GM12878 (cell line): ENCODE data around the gene DYSF. TPM values are rescaled to one million over a fixed set of nuclear protein-coding genes. Genes with fewer than 3 reads are reported as not detected.

ENCODE experiments used
- ATAC-seq: fragments of 200-7000 bp; cut with Tn5 transposase; 3 replicates; pipeline ENCODE4 v1.9.1; 2020; ENCODE audit warnings: mild to moderate bottlenecking, moderate library complexity
- BruUV-seq: library from RNA; stranded (reverse); fragments of 400-500 nt; replicated peaks from 2 replicates; lab custom pipeline; 2021; lab: Mats Ljungman, UMichigan
- CTCF ChIA-PET: fragments of 300-600 bp; sonication (Branson Sonifier 250); formaldehyde crosslinking; extraction: SDS; loops from one replicate; lab custom pipeline; 2021; ENCODE audit warnings: inconsistent platforms; lab: Yijun Ruan, JAX
- POLR2A ChIA-PET: fragments of 350-600 bp; formaldehyde crosslinking; extraction: SDS; loops from one replicate; lab custom pipeline; 2021; ENCODE audit warnings: inconsistent platforms; lab: Charles Lee
- RAD21 ChIA-PET: fragments of 300-600 bp; sonication (Branson Sonifier 250); formaldehyde crosslinking; loops from one replicate; lab custom pipeline; 2023; ENCODE audit warnings: antibody characterized with exemption; ENCODE audit not compliant: unreplicated experiment; lab: Charles Lee
- SMC1A ChIA-PET: fragments of 300-600 bp; sonication (Branson Sonifier 250); formaldehyde crosslinking; loops from one replicate; lab custom pipeline; 2023; ENCODE audit not compliant: unreplicated experiment, uncharacterized antibody; lab: Charles Lee
- DNase-seq: peaks from one replicate; pipeline ENCODE4 v3.0.0-alpha.2; 2011; ENCODE audit warnings: low read depth, low spot score
- FAIRE-seq: peaks from 3 replicates; lab custom pipeline; 2011; peaks lifted over from hg19 to GRCh38; lab: Jason Lieb, UNC
- H2AFZ ChIP-seq: 2 replicates; pipeline ENCODE4 v1.6.0; 2011; ENCODE audit warnings: low read depth, low read length, control low read depth; ENCODE audit not compliant: control insufficient read depth
- H3K27ac ChIP-seq: 2 replicates; pipeline ENCODE4 v1.5.1; 2011; ENCODE audit warnings: control low read depth; ENCODE audit not compliant: control insufficient read depth, insufficient read depth
- H3K27me3 ChIP-seq, 2 experiments: replicated peaks in 1 of 2; 2 replicates each; pipeline versions ENCODE4 v1.6.0 to v1.6.1; 2011; ENCODE audit warnings: low read length in 1 of 2; ENCODE audit not compliant: control insufficient read depth in 2 of 2, insufficient read depth in 2 of 2
- H3K36me3 ChIP-seq, 2 experiments: 2 replicates each; pipeline ENCODE4 v1.5.1; 2011; ENCODE audit warnings: low read length in 1 of 2; ENCODE audit not compliant: control insufficient read depth in 2 of 2, insufficient read depth in 2 of 2
- H3K4me1 ChIP-seq: 2 replicates; pipeline ENCODE4 v1.6.1; 2011; ENCODE audit warnings: mild to moderate bottlenecking, low read length, moderate library complexity, mixed read lengths; ENCODE audit not compliant: control insufficient read depth, insufficient read depth
- H3K4me2 ChIP-seq: 2 replicates; pipeline ENCODE4 v1.6.0; 2011; ENCODE audit warnings: control low read depth; ENCODE audit not compliant: control insufficient read depth, insufficient read depth
- H3K4me3 ChIP-seq: fragments of 200-600 bp; sonication (generic); 2 replicates; pipeline ENCODE4 v1.5.1; 2016
- H3K79me2 ChIP-seq: 2 replicates; pipeline ENCODE4 v1.6.0; 2011; ENCODE audit warnings: low read length; ENCODE audit not compliant: control insufficient read depth, insufficient read depth
- H3K9ac ChIP-seq: 2 replicates; pipeline ENCODE4 v1.8.0; 2011; ENCODE audit warnings: low read length, control low read depth, mixed read lengths; ENCODE audit not compliant: control insufficient read depth, insufficient read depth
- H3K9me3 ChIP-seq: replicated peaks from 3 replicates; pipeline ENCODE4 v1.5.1; 2011; ENCODE audit warnings: mild to moderate bottlenecking, low read length; ENCODE audit not compliant: control insufficient read depth, insufficient read depth
- H4K20me1 ChIP-seq: 2 replicates; pipeline ENCODE4 v1.6.0; 2011; ENCODE audit not compliant: control insufficient read depth, insufficient read depth
- ATF3 ChIP-seq: IDR thresholded peaks from 2 replicates; pipeline ENCODE4 v1.6.1; 2011; ENCODE audit warnings: low read depth, mild to moderate bottlenecking, low read length, moderate library complexity, borderline replicate concordance; ENCODE audit errors: extremely low read depth
- BCL3 ChIP-seq: IDR thresholded peaks from 2 replicates; pipeline ENCODE4 v1.6.1; 2011; ENCODE audit warnings: borderline replicate concordance, low read depth, mild to moderate bottlenecking, moderate library complexity, low read length; ENCODE audit not compliant: insufficient read depth, poor library complexity, severe bottlenecking
- CREM ChIP-seq: IDR thresholded peaks from 2 replicates; pipeline ENCODE4 v1.6.1; 2014; ENCODE audit warnings: antibody characterized with exemption, low read depth
- FOXM1 ChIP-seq: IDR thresholded peaks from 2 replicates; pipeline ENCODE4 v1.6.1; 2012; ENCODE audit warnings: low read depth, mild to moderate bottlenecking, inconsistent platforms, low read length, moderate library complexity
- IRF5 ChIP-seq: fragments of 450-650 bp; IDR thresholded peaks from 2 replicates; pipeline ENCODE4 v1.6.1; 2017; ENCODE audit warnings: borderline replicate concordance
- KDM1A ChIP-seq: fragments of 200-600 bp; sonication (generic); IDR thresholded peaks from 2 replicates; pipeline ENCODE4 v1.6.1; 2016; ENCODE audit warnings: borderline replicate concordance
- NRF1 ChIP-seq: conservative IDR thresholded peaks from 2 replicates; pipeline ENCODE4 v1.6.1; 2011; ENCODE audit warnings: mild to moderate bottlenecking, low read depth, low read length, improper control_type of control experiment
- RUNX3 ChIP-seq: IDR thresholded peaks from 2 replicates; pipeline ENCODE4 v1.6.1; 2012; ENCODE audit warnings: low read length, inconsistent platforms
- SKIL ChIP-seq: fragments of 450-650 bp; IDR thresholded peaks from 2 replicates; pipeline ENCODE4 v1.6.1; 2017; ENCODE audit warnings: mild to moderate bottlenecking, low read depth, inconsistent platforms; ENCODE audit not compliant: poor library complexity, severe bottlenecking
- SMARCA5 ChIP-seq: fragments of 450-650 bp; IDR thresholded peaks from 2 replicates; pipeline ENCODE4 v1.6.1; 2017; ENCODE audit warnings: mild to moderate bottlenecking
- SMC3 ChIP-seq: IDR thresholded peaks from 2 replicates; pipeline ENCODE4 v1.6.1; 2011; ENCODE audit warnings: low read length, improper control_type of control experiment, borderline replicate concordance
- SPI1 ChIP-seq: IDR thresholded peaks from 2 replicates; pipeline ENCODE4 v1.6.1; 2011; ENCODE audit warnings: low read depth, mild to moderate bottlenecking, low read length, moderate library complexity, borderline replicate concordance; ENCODE audit not compliant: insufficient read depth
- SREBF2 ChIP-seq: IDR thresholded peaks from 2 replicates; pipeline ENCODE4 v1.6.1; 2012; ENCODE audit warnings: mild to moderate bottlenecking, low read length
- SRF ChIP-seq, 2 experiments: IDR thresholded peaks; 2 replicates each; pipeline ENCODE4 v1.6.1; 2011; ENCODE audit warnings: low read depth in 2 of 2, low read length in 2 of 2, mild to moderate bottlenecking in 1 of 2, moderate library complexity in 1 of 2
- YBX1 ChIP-seq: fragments of 450-650 bp; IDR thresholded peaks from 2 replicates; pipeline ENCODE4 v1.6.1; 2016; ENCODE audit warnings: antibody characterized with exemption
- ZNF217 ChIP-seq: fragments of 450-650 bp; IDR thresholded peaks from 2 replicates; pipeline ENCODE4 v1.6.1; 2017; ENCODE audit warnings: antibody characterized with exemption, mild to moderate bottlenecking
- ZNF622 ChIP-seq: fragments of 450-650 bp; IDR thresholded peaks from 2 replicates; pipeline ENCODE4 v1.6.1; 2017; ENCODE audit warnings: mild to moderate bottlenecking, inconsistent platforms
- WGBS: methylation state at CpG from one replicate; pipeline ENCODE4 v1.1.6; 2016; ENCODE audit warnings: low lambda C conversion rate; ENCODE audit not compliant: insufficient replicate concordance, insufficient coverage; ENCODE audit errors: missing lambda C conversion rate; 5-methylcytosine and 5-hydroxymethylcytosine counted together
- in situ Hi-C: fragments of 300-500 bp; cut with MboI; formaldehyde crosslinking; loops from 9 replicates; pipeline ENCODE4 v1.14.3; 2018; ENCODE audit warnings: mixed read lengths
- intact Hi-C: fragments of 100-400 bp; cut with micrococcal nuclease; formaldehyde crosslinking; loops from one replicate; pipeline ENCODE4 v1.14.2; 2022; ENCODE audit not compliant: unreplicated experiment
- polyA plus RNA-seq, 11 experiments: library from polyadenylated mRNA; depleted of rRNA in 4 of 11; unstranded in 6 of 11; stranded (reverse) in 5 of 11; fragments of >200 nt; fragmentation: Nextera tagmentation in 4 of 11; fragmentation: Illumina TruSeq in 1 of 11; extraction: Ambion mirVana in 4 of 11; extraction: Trizol in 1 of 11; gene quantifications; 1 replicate in 1 of 11; 2 replicates in 10 of 11; pipeline versions ENCODE4 v1.2.1 to v1.2.3, GENCODE V29; 2011 to 2016; ENCODE audit warnings: inconsistent platforms in 2 of 11, missing spikeins in 2 of 11, low read depth in 1 of 11
- total RNA-seq, 4 experiments: library from RNA; depleted of rRNA in 3 of 4; stranded (reverse); fragments of >200 nt in 3 of 4; fragmentation: Illumina TruSeq in 1 of 4; extraction: Trizol in 1 of 4; gene quantifications; 2 replicates each; pipeline versions ENCODE4 v1.2.1 to v1.2.3, GENCODE V29; 2013 to 2021

The DYSF gene
- total and polyA plus RNA-seq, 10 of the 15 experiments (the other 5 are each of a cell fraction or from before 2014, with no cell fraction given), result under 0.01 to 0.15 (median 0.03) TPM; not detected in 7

- H2AFZ ChIP-seq, result no peak overlapping the region
- no peaks in the 10 kb centered on the region for H3K4me1 ChIP-seq
- no peaks in the 10 kb centered on the region for H4K20me1 ChIP-seq
- SMC1A ChIA-PET, result no interaction called here
- H3K4me2 ChIP-seq, result no peak overlapping the region
- ATAC-seq, result no peak
- no peaks in the 10 kb centered on the region; a peak in 3 of 4 replicates for H3K27me3 ChIP-seq
- H3K4me3 ChIP-seq, result no peak overlapping the region
- no peak for FAIRE-seq
- H3K9ac ChIP-seq, result no peak overlapping the region
- in situ Hi-C loops (no loop called here), intact Hi-C loops (no loop called here)
- no TSS peak for BruUV-seq
- no peaks in the 10 kb centered on the region for H3K36me3 ChIP-seq
- H3K9me3 ChIP-seq, result no peaks in the 10 kb centered on the region
- WGBS, result 42% methylated on average over 1 of the region's 1 CpG
- H3K79me2 ChIP-seq, result no peaks in the 10 kb centered on the region
- RAD21 ChIA-PET, result no interaction called here
- DNase-seq, result no peak
- CTCF ChIA-PET, result no interaction called here
- H3K27ac ChIP-seq, result no peak overlapping the region
- POLR2A ChIA-PET, result no interaction called here
- TF ChIP-seq SREBF2, result no peak
- no peak for TF ChIP-seq ZNF217
- no peak for TF ChIP-seq RUNX3
- no peak for TF ChIP-seq BCL3
- TF ChIP-seq SMARCA5, result no peak
- TF ChIP-seq SKIL, result no peak
- no peak for TF ChIP-seq NRF1
- no peak for TF ChIP-seq YBX1
- TF ChIP-seq FOXM1, result no peak
- no peak for TF ChIP-seq ZNF622
- no peak for TF ChIP-seq SPI1
- no peak for TF ChIP-seq ATF3
- TF ChIP-seq CREM, result no peak
- TF ChIP-seq SMC3, result no peak
- no peak for TF ChIP-seq KDM1A
- no peak for TF ChIP-seq IRF5
- TF ChIP-seq SRF (IDR thresholded peaks at IDR 0.05; ENCODE audit: low read depth in 2 of 2, low read length in 2 of 2), result no peak
These were observed 181.2 kb downstream of the DYSF start for GRCh38 chr2:71634567-71634966.
